Measurements from ENCODE around the gene ATG4B.

DNA sequence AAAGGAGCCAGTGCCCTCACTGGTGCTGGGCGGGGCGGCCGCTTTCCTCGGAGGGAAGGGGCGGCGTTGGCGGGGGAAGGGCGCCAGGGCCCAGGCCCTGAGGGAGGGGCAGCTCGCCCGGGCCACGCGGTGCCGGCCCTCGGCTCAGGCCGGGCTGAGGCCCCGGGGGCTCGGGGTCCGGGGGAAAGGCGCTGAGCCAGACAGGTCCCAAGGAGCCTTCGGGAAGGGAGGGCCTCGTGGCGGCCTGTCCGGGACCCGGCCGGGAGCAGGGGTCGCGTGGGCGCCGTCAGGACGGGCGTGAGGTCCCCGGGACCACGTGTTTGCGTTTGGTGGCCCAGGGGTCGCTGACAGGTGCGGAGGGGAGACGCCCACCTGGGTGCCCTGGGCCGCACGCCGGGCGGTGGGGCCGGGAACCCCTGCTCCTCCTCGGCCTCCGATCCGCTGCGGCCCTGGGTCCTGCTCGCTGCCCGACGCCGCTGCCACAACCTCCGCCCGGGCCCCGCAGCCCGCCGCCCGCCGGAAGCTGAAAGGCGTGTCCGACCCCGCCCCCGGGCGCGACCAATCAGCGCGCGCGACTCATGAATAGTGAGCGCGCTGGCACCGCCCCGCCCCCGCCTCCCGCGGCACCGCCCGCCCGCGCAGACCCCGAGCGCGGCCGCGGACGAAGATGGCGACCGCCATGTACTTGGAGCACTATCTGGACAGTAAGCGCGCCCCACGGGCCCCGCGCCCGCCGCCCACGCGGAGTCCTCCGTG is 64.1 kb downstream of the ATG4B start, which contains the start of gene ING5:
- TF ChIP-seq POLR3G (IDR thresholded peaks at IDR 0.05; ENCODE audit: extremely low read depth, insufficient read length, insufficient replicate concordance), result no peak
- no peak for TF ChIP-seq SNIP1 (IDR thresholded peaks at IDR 0.05; ENCODE audit: low read depth)
- TF ChIP-seq REST (IDR thresholded peaks at IDR 0.05; ENCODE audit: borderline replicate concordance), result no peak
- 0 out of 2 replicates have a peak, but pooled peaks have one; percentile 35 for TF ChIP-seq REST (CRISPR knock-in tag; IDR thresholded peaks at IDR 0.05; ENCODE audit: low read depth)
- TF ChIP-seq NFIC (IDR thresholded peaks at IDR 0.05), result no peak
- TF ChIP-seq BRF2 (IDR thresholded peaks at IDR 0.05; ENCODE audit: borderline replicate concordance, insufficient read depth, insufficient read length), result no peak
- TF ChIP-seq, protein P1, sequence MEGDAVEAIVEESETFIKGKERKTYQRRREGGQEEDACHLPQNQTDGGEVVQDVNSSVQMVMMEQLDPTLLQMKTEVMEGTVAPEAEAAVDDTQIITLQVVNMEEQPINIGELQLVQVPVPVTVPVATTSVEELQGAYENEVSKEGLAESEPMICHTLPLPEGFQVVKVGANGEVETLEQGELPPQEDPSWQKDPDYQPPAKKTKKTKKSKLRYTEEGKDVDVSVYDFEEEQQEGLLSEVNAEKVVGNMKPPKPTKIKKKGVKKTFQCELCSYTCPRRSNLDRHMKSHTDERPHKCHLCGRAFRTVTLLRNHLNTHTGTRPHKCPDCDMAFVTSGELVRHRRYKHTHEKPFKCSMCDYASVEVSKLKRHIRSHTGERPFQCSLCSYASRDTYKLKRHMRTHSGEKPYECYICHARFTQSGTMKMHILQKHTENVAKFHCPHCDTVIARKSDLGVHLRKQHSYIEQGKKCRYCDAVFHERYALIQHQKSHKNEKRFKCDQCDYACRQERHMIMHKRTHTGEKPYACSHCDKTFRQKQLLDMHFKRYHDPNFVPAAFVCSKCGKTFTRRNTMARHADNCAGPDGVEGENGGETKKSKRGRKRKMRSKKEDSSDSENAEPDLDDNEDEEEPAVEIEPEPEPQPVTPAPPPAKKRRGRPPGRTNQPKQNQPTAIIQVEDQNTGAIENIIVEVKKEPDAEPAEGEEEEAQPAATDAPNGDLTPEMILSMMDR (IDR thresholded peaks at IDR 0.05 in 2 of 3, conservative IDR thresholded peaks at IDR 0.05 in 1 of 3; ENCODE audit: insufficient read depth in 2 of 3, low read depth in 1 of 3, low read length in 3 of 3), result no peak
- TF ChIP-seq NFXL1 (CRISPR knock-in tag; IDR thresholded peaks at IDR 0.05), result no peak
- TF ChIP-seq, protein P2, sequence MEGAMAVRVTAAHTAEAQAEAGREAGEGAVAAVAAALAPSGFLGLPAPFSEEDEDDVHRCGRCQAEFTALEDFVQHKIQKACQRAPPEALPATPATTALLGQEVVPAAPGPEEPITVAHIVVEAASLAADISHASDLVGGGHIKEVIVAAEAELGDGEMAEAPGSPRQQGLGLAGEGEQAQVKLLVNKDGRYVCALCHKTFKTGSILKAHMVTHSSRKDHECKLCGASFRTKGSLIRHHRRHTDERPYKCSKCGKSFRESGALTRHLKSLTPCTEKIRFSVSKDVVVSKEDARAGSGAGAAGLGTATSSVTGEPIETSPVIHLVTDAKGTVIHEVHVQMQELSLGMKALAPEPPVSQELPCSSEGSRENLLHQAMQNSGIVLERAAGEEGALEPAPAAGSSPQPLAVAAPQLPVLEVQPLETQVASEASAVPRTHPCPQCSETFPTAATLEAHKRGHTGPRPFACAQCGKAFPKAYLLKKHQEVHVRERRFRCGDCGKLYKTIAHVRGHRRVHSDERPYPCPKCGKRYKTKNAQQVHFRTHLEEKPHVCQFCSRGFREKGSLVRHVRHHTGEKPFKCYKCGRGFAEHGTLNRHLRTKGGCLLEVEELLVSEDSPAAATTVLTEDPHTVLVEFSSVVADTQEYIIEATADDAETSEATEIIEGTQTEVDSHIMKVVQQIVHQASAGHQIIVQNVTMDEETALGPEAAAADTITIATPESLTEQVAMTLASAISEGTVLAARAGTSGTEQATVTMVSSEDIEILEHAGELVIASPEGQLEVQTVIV (CRISPR knock-in tag; IDR thresholded peaks at IDR 0.05; ENCODE audit: borderline replicate concordance), result no peak
- TF ChIP-seq FOXK1 (CRISPR knock-in tag; IDR thresholded peaks at IDR 0.05; ENCODE audit: borderline replicate concordance), result no peak
- no peak for TF ChIP-seq GTF3C2 (IDR thresholded peaks at IDR 0.05; ENCODE audit: borderline replicate concordance, extremely low read depth, insufficient read length)
- TF ChIP-seq KLF10 (CRISPR knock-in tag; IDR thresholded peaks at IDR 0.05), result no peak
